Measurements from ENCODE around the gene ZMIZ2. TPM values are rescaled to one million over a fixed set of nuclear protein-coding genes. Genes with fewer than 3 reads are reported as not detected.

Gene ZMIZ2
- total RNA-seq, 2 donors from 2014 or later = 61.8 to 112 TPM

GRCh38 chr7:44764665-44765578 is 16.3 kb downstream of the ZMIZ2 start:
- Histone ChIP-seq H3K27ac (no peak overlapping the region), H3K36me3 (peaks cover 25% of the 10 kb centered on the region), H3K4me3 (no peak overlapping the region), H3K27me3 (no peaks in the 10 kb centered on the region), H3K4me1 (peaks cover 26% of the 10 kb centered on the region), H3K9ac (ENCODE audit: low read depth in 2 of 2, low read length in 2 of 2) (no peak overlapping the region), H3K9me3 (no peaks in the 10 kb centered on the region)
- no peak for DNase-seq
- TF ChIP-seq, protein P1, sequence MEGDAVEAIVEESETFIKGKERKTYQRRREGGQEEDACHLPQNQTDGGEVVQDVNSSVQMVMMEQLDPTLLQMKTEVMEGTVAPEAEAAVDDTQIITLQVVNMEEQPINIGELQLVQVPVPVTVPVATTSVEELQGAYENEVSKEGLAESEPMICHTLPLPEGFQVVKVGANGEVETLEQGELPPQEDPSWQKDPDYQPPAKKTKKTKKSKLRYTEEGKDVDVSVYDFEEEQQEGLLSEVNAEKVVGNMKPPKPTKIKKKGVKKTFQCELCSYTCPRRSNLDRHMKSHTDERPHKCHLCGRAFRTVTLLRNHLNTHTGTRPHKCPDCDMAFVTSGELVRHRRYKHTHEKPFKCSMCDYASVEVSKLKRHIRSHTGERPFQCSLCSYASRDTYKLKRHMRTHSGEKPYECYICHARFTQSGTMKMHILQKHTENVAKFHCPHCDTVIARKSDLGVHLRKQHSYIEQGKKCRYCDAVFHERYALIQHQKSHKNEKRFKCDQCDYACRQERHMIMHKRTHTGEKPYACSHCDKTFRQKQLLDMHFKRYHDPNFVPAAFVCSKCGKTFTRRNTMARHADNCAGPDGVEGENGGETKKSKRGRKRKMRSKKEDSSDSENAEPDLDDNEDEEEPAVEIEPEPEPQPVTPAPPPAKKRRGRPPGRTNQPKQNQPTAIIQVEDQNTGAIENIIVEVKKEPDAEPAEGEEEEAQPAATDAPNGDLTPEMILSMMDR (IDR thresholded peaks at IDR 0.05) = no peak
- intact Hi-C loops (cut with DNase I) = loop anchor here (10.0 kb wide), 1 partner anchor 170 kb away; no protein-coding TSS in a partner anchor

DNA sequence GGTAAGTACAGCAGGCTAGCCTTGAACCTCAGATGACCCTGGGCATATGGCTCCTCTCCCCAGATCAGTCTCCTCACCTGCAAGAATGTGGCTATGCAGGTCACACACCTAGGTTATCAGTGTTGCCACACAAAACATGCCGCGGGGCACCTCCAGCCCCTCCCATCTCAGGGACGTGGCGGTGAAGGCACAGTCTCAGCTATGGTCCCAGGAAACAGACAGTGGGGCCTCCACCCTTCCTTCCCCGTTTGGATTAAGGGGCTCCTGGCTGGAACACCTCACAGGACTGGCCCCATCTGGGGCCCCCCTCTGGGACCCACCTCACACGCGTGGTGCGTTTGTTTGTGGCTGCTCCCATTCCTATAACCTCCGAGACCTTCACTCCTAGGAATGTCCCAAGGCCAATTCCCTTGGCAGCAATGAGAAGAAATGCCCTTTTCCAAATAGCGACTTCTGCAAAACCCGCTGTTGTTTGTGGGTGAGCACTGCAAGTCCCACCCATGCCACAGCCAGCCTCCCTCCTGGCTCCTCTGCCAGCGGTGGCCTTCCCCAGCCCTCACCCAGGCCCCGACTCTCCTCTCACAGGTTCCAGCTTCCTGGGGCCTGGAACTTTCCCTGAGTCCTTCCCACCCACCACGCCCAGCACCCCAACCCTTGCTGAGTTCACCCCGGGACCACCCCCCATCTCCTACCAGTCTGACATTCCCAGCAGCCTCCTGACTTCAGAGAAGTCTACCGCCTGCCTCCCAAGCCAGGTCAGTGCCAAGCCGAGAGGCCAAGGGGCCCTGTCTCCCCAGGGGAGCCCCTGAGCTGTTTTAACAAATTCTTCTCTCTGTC is 17.1 kb downstream of the ZMIZ2 start:
- DNase-seq = no peak
- Histone ChIP-seq H3K27me3 (no peaks in the 10 kb centered on the region), H3K27ac (no peak overlapping the region), H3K36me3 (peaks cover 25% of the 10 kb centered on the region), H3K4me1 (peaks cover 30% of the 10 kb centered on the region), H3K9me3 (no peaks in the 10 kb centered on the region), H3K4me3 (no peak overlapping the region), H3K9ac (ENCODE audit: low read depth in 2 of 2, low read length in 2 of 2) (no peak overlapping the region)
- intact Hi-C loops (cut with DNase I) = loop anchor here (10.0 kb wide), 1 partner anchor 171 kb away; no protein-coding TSS in a partner anchor
- TF ChIP-seq, protein P1 (IDR thresholded peaks at IDR 0.05) = no peak

- no peaks in the 10 kb centered on the region for H3K27me3 ChIP-seq
- DNase-seq = no peak
- H3K9ac ChIP-seq (ENCODE audit: low read depth in 2 of 2, low read length in 2 of 2) = no peak overlapping the region
- H3K4me1 ChIP-seq = peaks cover 30% of the 10 kb centered on the region
- no peak overlapping the region for H3K4me3 ChIP-seq
- TF ChIP-seq, protein P1 (IDR thresholded peaks at IDR 0.05) = no peak
- peaks cover 25% of the 10 kb centered on the region for H3K36me3 ChIP-seq
- H3K27ac ChIP-seq = no peak overlapping the region
- intact Hi-C loops (cut with DNase I) = loop anchor here (10.0 kb wide), 1 partner anchor 172 kb away; no protein-coding TSS in a partner anchor
- H3K9me3 ChIP-seq = no peaks in the 10 kb centered on the region
These were observed 17.8 kb downstream of the ZMIZ2 start for GRCh38 chr7:44766416-44766801.

DNA sequence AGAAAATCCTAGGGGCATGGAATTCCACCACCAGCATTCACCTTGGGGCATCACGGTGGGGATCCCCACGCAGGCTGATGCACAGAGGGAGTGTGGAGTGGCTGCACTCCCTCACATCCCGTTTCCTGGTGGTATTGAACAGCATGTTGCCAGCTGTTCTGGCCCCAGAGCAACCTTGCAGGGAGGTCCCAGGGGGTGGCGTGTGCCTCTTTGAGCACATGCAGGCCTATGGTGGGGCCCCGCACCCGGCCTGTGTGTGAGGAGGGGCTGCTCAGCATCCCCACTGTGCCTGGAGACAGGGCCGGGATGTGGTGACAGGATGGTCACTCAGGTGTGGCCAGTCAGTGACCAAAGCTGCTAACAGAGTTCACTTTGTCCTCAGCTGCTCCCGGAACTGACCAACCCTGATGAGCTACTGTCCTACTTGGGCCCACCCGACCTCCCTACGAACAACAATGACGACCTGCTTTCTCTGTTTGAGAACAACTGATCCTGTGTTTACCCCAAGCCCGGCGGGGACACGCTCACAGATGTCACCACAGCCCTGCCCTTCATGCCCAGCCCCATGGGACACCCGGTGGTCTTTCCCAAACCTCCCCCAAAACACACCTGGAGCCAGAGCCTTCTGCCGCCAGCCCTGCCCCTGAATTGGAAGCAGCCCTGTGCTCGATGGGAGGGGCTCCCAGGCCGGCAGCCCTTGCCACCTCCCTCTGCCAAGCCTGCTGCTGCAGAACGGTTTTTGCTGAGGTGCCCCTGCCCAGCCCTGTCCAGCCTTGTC is 18.7 kb downstream of the ZMIZ2 start:
- H3K27me3 ChIP-seq = no peaks in the 10 kb centered on the region
- H3K27ac ChIP-seq = peak overlapping the region; percentile 55
- H3K36me3 ChIP-seq = peaks cover 25% of the 10 kb centered on the region
- H3K9me3 ChIP-seq = no peaks in the 10 kb centered on the region
- H3K4me3 ChIP-seq = no peak overlapping the region
- TF ChIP-seq, protein P1 (IDR thresholded peaks at IDR 0.05) = no peak
- peaks cover 25% of the 10 kb centered on the region for H3K4me1 ChIP-seq
- DNase-seq = no peak
- H3K9ac ChIP-seq (ENCODE audit: low read depth in 2 of 2, low read length in 2 of 2) = peak overlapping the region in 1 of 2 donors; percentile 58
- intact Hi-C loops (cut with DNase I) = loop anchor here (10.0 kb wide), 1 partner anchor 173 kb away; no protein-coding TSS in a partner anchor
